NCI-H226 (cell line): ENCODE results near the gene ZKSCAN1.

Experiments
- DNase-seq: peaks from one replicate; pipeline ENCODE4 v3.0.0-alpha.2; 2015

Gene ZKSCAN1

DNA sequence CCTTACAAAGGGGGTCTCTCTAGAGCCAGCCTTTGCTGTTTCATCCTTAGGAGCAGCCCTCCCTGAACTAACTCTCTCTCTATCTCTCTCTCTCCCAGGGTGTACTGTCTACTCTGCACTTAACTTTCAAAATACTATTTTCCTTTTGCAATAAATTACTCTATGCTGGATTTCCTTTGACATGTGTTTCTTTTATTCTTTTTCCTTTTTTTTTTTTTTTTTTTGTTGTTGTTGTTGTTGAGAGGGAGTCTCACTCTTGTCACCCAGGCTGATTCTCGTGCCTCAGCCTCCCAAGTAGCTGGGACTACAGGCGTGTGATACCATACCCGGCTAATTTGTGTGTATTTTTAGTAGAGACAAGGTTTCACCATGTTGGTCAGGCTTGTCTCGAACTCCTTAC, 67.6 kb downstream of the ZKSCAN1 start:
- DNase-seq = no peak

DNA sequence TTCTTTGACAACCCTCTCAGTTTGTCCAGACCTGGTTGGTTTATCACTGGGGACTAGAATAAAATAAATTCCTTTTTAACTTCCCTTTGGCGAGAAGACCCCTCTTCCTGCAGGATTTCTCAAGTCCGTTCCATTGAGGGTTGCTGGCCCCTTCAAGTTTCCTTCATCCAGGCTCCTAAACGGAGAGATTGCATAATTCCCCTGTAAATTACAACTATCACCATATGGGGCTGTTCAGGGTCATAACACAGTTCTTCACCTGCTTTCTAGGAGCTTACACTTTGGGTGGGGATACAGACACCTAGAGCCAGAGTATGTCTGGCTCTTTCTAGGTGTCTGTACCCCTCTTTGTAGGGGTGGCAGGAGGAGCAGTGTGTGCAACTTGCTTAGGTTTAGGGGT, 70.1 kb downstream of the ZKSCAN1 start:
- DNase-seq = no peak

DNA sequence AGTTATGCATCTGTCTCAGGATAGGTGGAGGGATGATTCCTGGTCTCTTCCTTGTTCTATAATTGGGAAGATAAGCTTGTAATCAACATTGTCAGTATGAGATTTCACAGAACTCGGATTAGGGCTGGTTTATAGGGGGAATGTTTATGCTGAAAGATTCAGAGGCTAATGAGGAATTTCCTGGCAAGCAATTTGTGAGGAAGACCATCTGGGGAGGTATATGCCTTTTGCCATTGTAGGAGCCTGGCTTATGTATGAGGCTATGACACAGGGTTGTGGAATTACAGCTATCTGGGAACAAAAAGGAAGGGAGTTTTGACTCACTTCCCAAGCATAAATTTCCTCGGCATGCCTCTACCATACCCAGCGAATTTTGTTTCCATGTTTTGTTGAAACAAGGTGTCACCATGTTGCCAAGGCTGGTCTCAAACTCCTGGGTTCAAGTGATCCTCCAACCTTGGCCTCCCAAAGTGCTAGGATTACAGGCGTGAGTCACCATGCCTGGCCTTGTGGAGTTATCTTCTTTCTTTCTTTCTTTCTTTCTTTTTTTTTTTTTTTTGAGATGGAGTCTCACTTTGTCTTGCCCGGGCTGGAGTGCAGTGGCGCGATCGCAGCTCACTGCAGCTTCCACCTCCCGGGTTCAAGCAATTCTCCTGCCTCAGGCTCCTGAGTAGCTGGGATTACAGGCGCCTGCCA, 71.8 kb downstream of the ZKSCAN1 start:
- DNase-seq = peak; percentile 97

DNA sequence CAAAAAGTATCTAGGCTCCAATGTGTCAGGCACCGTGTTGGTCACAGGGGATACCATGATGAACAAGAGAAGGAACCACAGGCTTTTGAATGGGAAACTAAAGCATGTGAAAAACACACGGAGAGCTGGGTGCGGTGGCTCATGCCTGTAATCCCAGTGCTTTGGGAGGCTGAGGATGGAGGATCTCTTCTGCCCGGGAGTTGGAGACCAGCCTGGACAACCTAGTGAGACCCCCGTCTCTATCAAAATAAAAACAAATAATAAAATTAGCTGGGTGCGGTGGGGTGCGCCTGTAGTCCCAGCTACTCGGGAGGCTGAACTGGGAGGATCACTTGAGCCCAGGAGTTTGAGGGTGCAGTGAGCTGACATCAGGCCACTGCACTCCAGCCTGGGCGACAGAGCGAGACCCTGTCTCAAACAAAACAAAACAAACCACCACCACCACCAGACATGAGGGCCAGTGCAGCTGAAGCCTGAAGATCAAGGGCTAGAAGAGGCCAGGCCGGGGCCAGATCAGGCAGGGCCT, 72.8 kb downstream of the ZKSCAN1 start:
- no peak for DNase-seq

DNA sequence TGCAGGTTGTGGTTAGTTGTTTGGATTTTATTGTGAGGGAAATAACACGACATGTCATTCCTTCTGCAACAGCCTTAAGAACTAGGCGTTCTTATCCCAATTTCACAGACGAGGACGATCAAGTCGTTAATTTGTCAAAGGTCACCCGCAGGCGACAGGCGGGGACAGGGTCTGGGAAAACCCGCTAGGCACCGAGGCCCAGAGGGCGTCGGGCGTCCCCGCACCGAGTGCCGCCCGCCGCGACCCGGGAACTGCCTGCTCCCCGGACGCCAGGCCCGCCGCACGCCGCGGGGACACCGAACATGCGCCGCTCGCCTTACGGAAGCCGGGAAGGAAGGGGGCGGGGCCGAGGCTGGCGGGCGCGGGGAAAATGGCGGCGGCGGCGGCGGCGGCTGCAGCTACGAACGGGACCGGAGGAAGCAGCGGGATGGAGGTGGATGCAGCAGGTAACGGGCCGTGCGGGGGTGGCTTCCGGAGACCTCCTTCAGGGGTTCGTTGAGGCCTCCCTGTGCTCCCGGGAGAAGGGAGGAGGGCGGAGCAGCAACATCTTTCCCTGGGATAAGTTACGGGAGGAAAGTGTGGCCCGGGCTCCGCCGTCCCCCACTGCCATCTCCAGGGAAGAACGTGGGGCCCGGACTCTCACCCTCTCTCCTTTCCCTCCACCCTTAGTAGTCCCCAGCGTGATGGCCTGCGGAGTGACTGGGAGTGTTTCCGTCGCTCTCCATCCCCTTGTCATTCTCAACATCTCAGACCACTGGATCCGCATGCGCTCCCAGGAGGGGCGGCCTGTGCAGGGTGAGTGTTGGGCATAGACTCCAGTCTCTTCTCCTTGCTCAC, 73.4 kb downstream of the ZKSCAN1 start, which contains the start of gene COPS6:
TSS of gene COPS6 (plus strand) at position 349 of the 837 bp plus-strand sequence. CDS start at position 371, 22 bp downstream.
- peak; percentile 59 for DNase-seq

DNA sequence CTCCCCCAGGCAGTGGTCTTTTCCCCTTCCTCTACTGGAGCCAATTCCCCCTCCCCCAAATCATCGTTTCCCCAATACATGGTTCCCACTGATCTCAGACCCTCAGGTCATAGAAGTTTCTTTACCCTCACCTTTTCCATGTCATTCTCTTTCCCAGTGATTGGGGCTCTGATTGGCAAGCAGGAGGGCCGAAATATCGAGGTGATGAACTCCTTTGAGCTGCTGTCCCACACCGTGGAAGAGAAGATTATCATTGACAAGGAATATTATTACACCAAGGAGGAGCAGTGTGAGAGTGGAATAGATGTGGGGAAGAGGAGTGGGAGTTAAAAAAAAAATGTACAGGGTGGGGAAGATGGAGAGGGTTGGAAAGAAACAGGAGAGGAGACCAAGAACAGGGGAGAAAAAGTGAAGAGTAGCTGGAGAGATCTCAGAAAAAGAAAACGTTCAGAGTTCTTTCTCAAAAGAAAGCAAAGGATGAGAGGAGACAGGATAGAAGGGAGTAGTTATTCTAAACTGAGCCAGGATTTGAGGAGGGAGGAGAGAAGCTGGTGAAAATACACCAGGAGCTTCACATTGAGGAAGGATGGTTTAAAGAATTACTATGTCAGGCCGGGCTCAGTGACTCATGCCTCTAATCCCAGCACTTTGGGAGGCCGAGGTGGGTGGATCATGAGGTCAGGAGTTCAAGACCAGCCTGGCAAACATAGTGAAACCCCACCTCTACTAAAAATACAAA, 74.2 kb downstream of the ZKSCAN1 start:
- DNase-seq = no peak

DNA sequence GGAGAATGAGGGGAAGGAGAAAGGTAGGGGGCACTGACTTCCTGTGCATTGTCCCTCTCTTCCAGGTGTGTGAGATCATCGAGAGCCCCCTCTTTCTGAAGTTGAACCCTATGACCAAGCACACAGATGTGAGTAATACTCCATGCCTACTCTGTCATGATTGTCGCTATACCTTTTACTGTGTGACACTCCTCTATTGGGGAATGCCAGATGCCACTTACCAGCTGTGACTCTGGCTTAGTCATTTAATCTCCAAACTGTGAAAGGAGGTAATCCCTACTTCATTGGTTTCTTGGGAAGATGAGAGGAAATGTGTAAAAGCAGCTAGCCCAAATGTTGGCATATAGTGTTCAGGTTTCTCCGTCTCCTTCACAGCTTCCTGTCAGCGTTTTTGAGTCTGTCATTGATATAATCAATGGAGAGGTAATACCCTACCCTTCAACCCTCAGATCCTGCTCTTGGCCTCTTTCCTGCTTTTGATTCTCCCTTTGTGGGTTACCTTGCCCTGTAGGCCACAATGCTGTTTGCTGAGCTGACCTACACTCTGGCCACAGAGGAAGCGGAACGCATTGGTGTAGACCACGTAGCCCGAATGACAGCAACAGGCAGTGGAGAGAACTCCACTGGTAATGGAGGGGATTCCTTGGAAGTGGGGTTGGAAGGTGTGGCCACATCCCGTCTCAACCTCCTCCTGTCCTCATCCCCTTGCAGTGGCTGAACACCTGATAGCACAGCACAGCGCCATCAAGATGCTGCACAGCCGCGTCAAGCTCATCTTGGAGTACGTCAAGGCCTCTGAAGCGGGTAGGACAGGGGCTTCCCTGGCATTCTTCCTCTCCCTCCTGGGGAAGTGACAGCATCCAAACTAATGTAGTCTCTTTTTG, 75.4 kb downstream of the ZKSCAN1 start:
- no peak for DNase-seq
